ENCODE data around the gene SRPRB. TPM values are rescaled to one million over a fixed set of nuclear protein-coding genes. Genes with fewer than 3 reads are reported as not detected.

Gene SRPRB
- total RNA-seq = 52.7 TPM

GRCh38 chr3:133805702-133806475 is at the start of gene SRPRB:
SRPRB (plus strand) TSS chr3:133805815; CDS start chr3:133805849, 34 bp downstream.
- DNase-seq (ENCODE audit: low spot score) = peak; percentile 95

- DNase-seq (ENCODE audit: low spot score) = peak; percentile 53
These were observed 48.6 kb upstream of the SRPRB start for GRCh38 chr3:133756716-133757694.

- DNase-seq (ENCODE audit: low spot score) = no peak
These were observed 47.7 kb upstream of the SRPRB start for GRCh38 chr3:133757701-133758567.

GRCh38 chr3:133758568-133758928 is 47.1 kb upstream of the SRPRB start:
- DNase-seq (ENCODE audit: low spot score) = no peak

GRCh38 chr3:133758964-133759739 is 46.5 kb upstream of the SRPRB start:
- DNase-seq (ENCODE audit: low spot score) = no peak

GRCh38 chr3:133759740-133760305 is 45.8 kb upstream of the SRPRB start:
- no peak for DNase-seq (ENCODE audit: low spot score)

- no peak for DNase-seq (ENCODE audit: low spot score)
These were observed 44.7 kb upstream of the SRPRB start for GRCh38 chr3:133760916-133761315.

GRCh38 chr3:133761605-133762484 is 43.8 kb upstream of the SRPRB start:
- no peak for DNase-seq (ENCODE audit: low spot score)

GRCh38 chr3:133762539-133762938 is 43.1 kb upstream of the SRPRB start:
- no peak for DNase-seq (ENCODE audit: low spot score)

- DNase-seq (ENCODE audit: low spot score) = no peak
These were observed 41.6 kb upstream of the SRPRB start for GRCh38 chr3:133763797-133764683.

GRCh38 chr3:133765256-133765655 is 40.4 kb upstream of the SRPRB start:
- DNase-seq (ENCODE audit: low spot score) = no peak

- no peak for DNase-seq (ENCODE audit: low spot score)
These were observed 38.0 kb upstream of the SRPRB start for GRCh38 chr3:133767607-133768006.

- no peak for DNase-seq (ENCODE audit: low spot score)
These were observed 36.1 kb upstream of the SRPRB start for GRCh38 chr3:133769536-133769935.

GRCh38 chr3:133773732-133774131 is 31.9 kb upstream of the SRPRB start:
- DNase-seq (ENCODE audit: low spot score) = no peak

GRCh38 chr3:133775309-133775708 is 30.3 kb upstream of the SRPRB start:
- no peak for DNase-seq (ENCODE audit: low spot score)

GRCh38 chr3:133775835-133776234 is 29.8 kb upstream of the SRPRB start:
- DNase-seq (ENCODE audit: low spot score) = no peak

GRCh38 chr3:133776794-133777438 is 28.7 kb upstream of the SRPRB start:
- no peak for DNase-seq (ENCODE audit: low spot score)
